ENCODE measurements around the gene TPP1.

DNA sequence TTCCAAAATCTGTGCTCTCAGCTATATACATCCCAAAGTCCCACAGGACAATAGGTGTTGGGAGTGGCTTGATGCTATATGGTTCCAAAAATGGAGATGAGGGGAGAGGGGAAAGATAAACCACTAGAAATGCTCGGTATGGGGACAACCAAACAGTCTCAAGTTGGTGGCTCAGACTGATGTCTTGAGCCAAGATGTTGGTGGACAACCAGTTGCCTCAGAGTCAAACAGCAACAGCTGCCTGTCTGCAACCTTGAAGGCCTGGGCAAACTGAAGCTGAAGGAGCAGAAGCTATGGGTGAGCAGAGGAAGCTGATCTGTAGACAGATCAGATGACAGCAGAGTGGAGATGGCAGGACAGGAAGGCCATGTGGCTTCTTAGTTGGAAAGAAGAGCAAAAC lies 19.8 kb downstream of the TPP1 start:
- TF ChIP-seq, protein P1, sequence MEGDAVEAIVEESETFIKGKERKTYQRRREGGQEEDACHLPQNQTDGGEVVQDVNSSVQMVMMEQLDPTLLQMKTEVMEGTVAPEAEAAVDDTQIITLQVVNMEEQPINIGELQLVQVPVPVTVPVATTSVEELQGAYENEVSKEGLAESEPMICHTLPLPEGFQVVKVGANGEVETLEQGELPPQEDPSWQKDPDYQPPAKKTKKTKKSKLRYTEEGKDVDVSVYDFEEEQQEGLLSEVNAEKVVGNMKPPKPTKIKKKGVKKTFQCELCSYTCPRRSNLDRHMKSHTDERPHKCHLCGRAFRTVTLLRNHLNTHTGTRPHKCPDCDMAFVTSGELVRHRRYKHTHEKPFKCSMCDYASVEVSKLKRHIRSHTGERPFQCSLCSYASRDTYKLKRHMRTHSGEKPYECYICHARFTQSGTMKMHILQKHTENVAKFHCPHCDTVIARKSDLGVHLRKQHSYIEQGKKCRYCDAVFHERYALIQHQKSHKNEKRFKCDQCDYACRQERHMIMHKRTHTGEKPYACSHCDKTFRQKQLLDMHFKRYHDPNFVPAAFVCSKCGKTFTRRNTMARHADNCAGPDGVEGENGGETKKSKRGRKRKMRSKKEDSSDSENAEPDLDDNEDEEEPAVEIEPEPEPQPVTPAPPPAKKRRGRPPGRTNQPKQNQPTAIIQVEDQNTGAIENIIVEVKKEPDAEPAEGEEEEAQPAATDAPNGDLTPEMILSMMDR (IDR thresholded peaks at IDR 0.05), result no peak
- TF ChIP-seq CHD4 (IDR thresholded peaks at IDR 0.05; ENCODE audit: borderline replicate concordance), result no peak
- no peak for TF ChIP-seq POLR2A (IDR thresholded peaks at IDR 0.05; ENCODE audit: low read length)
- TF ChIP-seq MAX (IDR thresholded peaks at IDR 0.05), result no peak
- no peak for TF ChIP-seq ESRRA (IDR thresholded peaks at IDR 0.05; ENCODE audit: borderline replicate concordance, low read length)
